BLaER1 treated with 17β-estradiol and CSF1 and Interleukin-3, amounts not matched to agents 10 nM and 100 nM (cell line): ENCODE data around the gene TMPRSS12.
"Not testable (repeated sequence)": the region's sequence is repeated elsewhere in the genome, so short reads cannot be mapped to it uniquely, and the experiment has no call there.

Experiments used
- H3K27ac ChIP-seq, 11 experiments: shearing (Covaris generic); formaldehyde crosslinking; 2 replicates each; pipeline ENCODE4 v1.8.1; 2022
- H3K27me3 ChIP-seq, 11 experiments: shearing (Covaris generic); formaldehyde crosslinking; 2 replicates each; pipeline ENCODE4 v1.8.1; 2022
- H3K36me3 ChIP-seq, 11 experiments: shearing (Covaris generic); formaldehyde crosslinking; 2 replicates each; pipeline ENCODE4 v1.8.1; 2022
- H3K4me1 ChIP-seq, 10 experiments: shearing (Covaris generic); formaldehyde crosslinking; 2 replicates each; pipeline ENCODE4 v1.8.1; 2022
- H3K4me2 ChIP-seq, 11 experiments: shearing (Covaris generic); formaldehyde crosslinking; 2 replicates each; pipeline ENCODE4 v1.8.1; 2022
- H3K4me3 ChIP-seq, 10 experiments: shearing (Covaris generic); formaldehyde crosslinking; 2 replicates each; pipeline ENCODE4 v1.8.1; 2022
- H3K9ac ChIP-seq, 11 experiments: shearing (Covaris generic); formaldehyde crosslinking; 2 replicates each; pipeline ENCODE4 v1.8.1; 2022
- H3K9me3 ChIP-seq, 11 experiments: shearing (Covaris generic); formaldehyde crosslinking; replicated peaks in 1 of 11; 2 replicates each; pipeline ENCODE4 v1.8.1; 2022
- H4K20me1 ChIP-seq, 11 experiments: shearing (Covaris generic); formaldehyde crosslinking; 2 replicates each; pipeline ENCODE4 v1.8.1; 2022
- Cebpa-rat ChIP-seq, 11 experiments: shearing (Covaris generic); IDR thresholded peaks; 2 replicates each; pipeline ENCODE4 v1.8.1; 2022

The TMPRSS12 gene

GRCh38 chr12:50926415-50926814 lies 83.7 kb downstream of the TMPRSS12 start:
- Histone ChIP-seq H3K27ac (no peak overlapping the region), H4K20me1 (peaks cover 0 to 8% (median 0%) of the 10 kb centered on the region in 11 experiments; a peak in 1 of 22 replicates), H3K9me3 (no peaks in the 10 kb centered on the region), H3K4me2 (peak overlapping the region; percentile 79 to 96 (median 93); a peak in 21 of 22 replicates), H3K9ac (peak overlapping the region in 5 of 11 experiments; percentile 14 to 84 (median 83); a peak in 6 of 22 replicates), H3K27me3 (no peaks in the 10 kb centered on the region), H3K4me3 (peak overlapping the region in 9 of 10 experiments; percentile 35 to 78 (median 64); a peak in 15 of 20 replicates), H3K4me1 (peaks cover 64 to 72% (median 70%) of the 10 kb centered on the region in 10 experiments), H3K36me3 (peaks cover 0 to 17% (median 13%) of the 10 kb centered on the region in 11 experiments; a peak in 15 of 22 replicates)
- no peak for TF ChIP-seq Cebpa-rat (IDR thresholded peaks at IDR 0.05)

- H3K9me3 ChIP-seq, H3K27ac ChIP-seq, H3K27me3 ChIP-seq, H4K20me1 ChIP-seq: not testable (repeated sequence)
- H3K4me3 ChIP-seq = peak overlapping the region; percentile 33 to 78 (median 64); a peak in 17 of 20 replicates
- H3K36me3 ChIP-seq = peaks cover 0 to 22% (median 16%) of the 10 kb centered on the region in 11 experiments; a peak in 15 of 22 replicates
- peaks cover 61 to 70% (median 67%) of the 10 kb centered on the region in 10 experiments for H3K4me1 ChIP-seq
- peak overlapping the region in 2 of 11 experiments; percentile 14 to 84; a peak in 2 of 22 replicates for H3K9ac ChIP-seq
- peak overlapping the region; percentile 79 to 96 (median 93) for H3K4me2 ChIP-seq
Observed at GRCh38 chr12:50926932-50927331, 84.2 kb downstream of the TMPRSS12 start.

- no peaks in the 10 kb centered on the region for H3K9me3 ChIP-seq
- peak overlapping the region in 9 of 10 experiments; percentile 33 to 78 (median 64); a peak in 15 of 20 replicates for H3K4me3 ChIP-seq
- peak overlapping the region in 1 of 11 experiments; percentile 84; a peak in 2 of 22 replicates for H3K9ac ChIP-seq
- H3K4me1 ChIP-seq = peaks cover 57 to 66% (median 63%) of the 10 kb centered on the region in 10 experiments
- peaks cover 0 to 22% (median 16%) of the 10 kb centered on the region in 11 experiments; a peak in 15 of 22 replicates for H3K36me3 ChIP-seq
- H3K27ac ChIP-seq = peak overlapping the region in 1 of 11 experiments; percentile 28; a peak in 1 of 22 replicates
- H4K20me1 ChIP-seq = peaks cover 0 to 8% (median 0%) of the 10 kb centered on the region in 11 experiments; a peak in 1 of 22 replicates
- TF ChIP-seq Cebpa-rat (IDR thresholded peaks at IDR 0.05) = no peak
- H3K4me2 ChIP-seq = peak overlapping the region; percentile 79 to 96 (median 93)
- H3K27me3 ChIP-seq = no peaks in the 10 kb centered on the region
Observed at GRCh38 chr12:50927356-50927755, 84.6 kb downstream of the TMPRSS12 start.

GRCh38 chr12:50927766-50928224 lies 85.1 kb downstream of the TMPRSS12 start:
- no peaks in the 10 kb centered on the region for H3K27me3 ChIP-seq
- no peaks in the 10 kb centered on the region for H3K9me3 ChIP-seq
- peaks cover 0 to 8% (median 0%) of the 10 kb centered on the region in 11 experiments; a peak in 1 of 22 replicates for H4K20me1 ChIP-seq
- peaks cover 0 to 22% (median 16%) of the 10 kb centered on the region in 11 experiments; a peak in 15 of 22 replicates for H3K36me3 ChIP-seq
- TF ChIP-seq Cebpa-rat (IDR thresholded peaks at IDR 0.05) = no peak
- H3K27ac ChIP-seq = peak overlapping the region in 7 of 11 experiments; percentile 1 to 34 (median 15); a peak in 6 of 22 replicates
- peaks cover 57 to 63% (median 60%) of the 10 kb centered on the region in 10 experiments for H3K4me1 ChIP-seq
- H3K4me2 ChIP-seq = peak overlapping the region; percentile 79 to 96 (median 93)
- peak overlapping the region in 8 of 10 experiments; percentile 4 to 78 (median 66); a peak in 13 of 20 replicates for H3K4me3 ChIP-seq
- 0 out of 22 replicates have a peak overlapping the region, but pooled peaks of 1 of the 11 experiments have one; percentile 22 for H3K9ac ChIP-seq

GRCh38 chr12:50928392-50928791 lies 85.7 kb downstream of the TMPRSS12 start:
- Histone ChIP-seq H3K36me3 (peaks cover 0 to 22% (median 16%) of the 10 kb centered on the region in 11 experiments; a peak in 15 of 22 replicates), H3K27me3 (no peaks in the 10 kb centered on the region), H3K9ac (peak overlapping the region in 1 of 11 experiments; percentile 22; a peak in 2 of 22 replicates), H3K4me2 (peak overlapping the region; percentile 79 to 96 (median 93)), H3K9me3 (no peaks in the 10 kb centered on the region), H3K4me1 (peaks cover 53 to 62% (median 57%) of the 10 kb centered on the region in 10 experiments), H4K20me1 (peaks cover 0 to 8% (median 0%) of the 10 kb centered on the region in 11 experiments; a peak in 1 of 22 replicates), H3K27ac (peak overlapping the region in 7 of 11 experiments; percentile 1 to 34 (median 15); a peak in 7 of 22 replicates), H3K4me3 (peak overlapping the region in 5 of 10 experiments; percentile 63 to 78 (median 68); a peak in 7 of 20 replicates)
- TF ChIP-seq Cebpa-rat (IDR thresholded peaks at IDR 0.05) = no peak

GRCh38 chr12:50929831-50930230 lies 87.1 kb downstream of the TMPRSS12 start:
- Histone ChIP-seq H3K9ac (no peak overlapping the region), H3K9me3 (no peaks in the 10 kb centered on the region), H3K36me3 (peaks cover 0 to 22% (median 16%) of the 10 kb centered on the region in 11 experiments; a peak in 15 of 22 replicates), H3K27me3 (no peaks in the 10 kb centered on the region), H4K20me1 (peaks cover 0 to 8% (median 0%) of the 10 kb centered on the region in 11 experiments; a peak in 1 of 22 replicates), H3K4me2 (no peak overlapping the region; a peak in 1 of 22 replicates), H3K27ac (no peak overlapping the region), H3K4me1 (peaks cover 42 to 70% (median 56%) of the 10 kb centered on the region in 10 experiments), H3K4me3 (no peak overlapping the region)
- TF ChIP-seq Cebpa-rat (IDR thresholded peaks at IDR 0.05) = no peak

GRCh38 chr12:50930477-50930876 lies 87.8 kb downstream of the TMPRSS12 start:
- peaks cover 36 to 71% (median 53%) of the 10 kb centered on the region in 10 experiments for H3K4me1 ChIP-seq
- H4K20me1 ChIP-seq, H3K9ac ChIP-seq, H3K27me3 ChIP-seq, H3K4me2 ChIP-seq, H3K9me3 ChIP-seq, H3K4me3 ChIP-seq, H3K27ac ChIP-seq: not testable (repeated sequence)
- H3K36me3 ChIP-seq = peaks cover 0 to 22% (median 16%) of the 10 kb centered on the region in 11 experiments; a peak in 15 of 22 replicates

- H3K27ac ChIP-seq = no peak overlapping the region
Observed at GRCh38 chr12:50932787-50933280, 90.1 kb downstream of the TMPRSS12 start.

More at GRCh38 chr12:50932787-50933280, 90.1 kb downstream of the TMPRSS12 start:
- H3K27me3 ChIP-seq = no peaks in the 10 kb centered on the region
- H3K9me3 ChIP-seq = peaks cover 10 to 24% (median 17%) of the 10 kb centered on the region in 11 experiments
- TF ChIP-seq Cebpa-rat (IDR thresholded peaks at IDR 0.05) = no peak
- H4K20me1 ChIP-seq = peaks cover 0 to 8% (median 0%) of the 10 kb centered on the region in 11 experiments; a peak in 1 of 22 replicates
- no peak overlapping the region for H3K9ac ChIP-seq
- peaks cover 12 to 54% (median 31%) of the 10 kb centered on the region in 10 experiments for H3K4me1 ChIP-seq
- H3K36me3 ChIP-seq = peaks cover 10 to 31% (median 26%) of the 10 kb centered on the region in 11 experiments; a peak in 20 of 22 replicates
- H3K4me3 ChIP-seq = no peak overlapping the region
- H3K4me2 ChIP-seq = peak overlapping the region in 4 of 11 experiments; percentile 16 to 26 (median 23); a peak in 5 of 22 replicates
